GM18511 (cell line): ENCODE measurements around the gene SLC44A1.

Source experiments
- ATAC-seq: cut with Tn5 transposase; IDR thresholded peaks from one replicate; pipeline ENCODE4 v1.9.1; 2021; ENCODE audit warnings: mild to moderate bottlenecking, moderate library complexity; ENCODE audit not compliant: unreplicated experiment

Gene SLC44A1

GRCh38 chr9:105244003-105244733, at the start of gene SLC44A1:
Gene SLC44A1 (plus strand): TSS chr9:105244651. CDS start chr9:105244869, 218 bp downstream.
- peak; percentile 86 for ATAC-seq

DNA sequence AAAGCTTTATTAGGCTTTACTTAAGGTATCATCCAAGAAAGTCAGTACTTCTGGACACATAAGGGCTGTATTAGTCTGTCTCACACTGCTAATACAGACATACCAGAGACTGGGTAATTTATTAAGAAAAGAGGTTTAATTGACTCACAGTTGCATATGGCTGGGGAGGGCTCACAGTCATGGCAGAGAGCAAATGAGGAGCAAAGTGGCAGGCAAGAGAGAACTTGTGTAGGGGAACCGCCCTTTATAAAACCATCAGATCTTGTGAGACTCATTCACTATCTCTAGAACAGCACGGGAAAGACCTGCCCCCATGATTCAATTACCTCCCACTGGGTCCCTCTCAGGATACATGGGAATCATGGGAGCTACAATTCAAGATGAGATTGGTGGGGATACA, 49.2 kb upstream of the SLC44A1 start:
- ATAC-seq = no peak

DNA sequence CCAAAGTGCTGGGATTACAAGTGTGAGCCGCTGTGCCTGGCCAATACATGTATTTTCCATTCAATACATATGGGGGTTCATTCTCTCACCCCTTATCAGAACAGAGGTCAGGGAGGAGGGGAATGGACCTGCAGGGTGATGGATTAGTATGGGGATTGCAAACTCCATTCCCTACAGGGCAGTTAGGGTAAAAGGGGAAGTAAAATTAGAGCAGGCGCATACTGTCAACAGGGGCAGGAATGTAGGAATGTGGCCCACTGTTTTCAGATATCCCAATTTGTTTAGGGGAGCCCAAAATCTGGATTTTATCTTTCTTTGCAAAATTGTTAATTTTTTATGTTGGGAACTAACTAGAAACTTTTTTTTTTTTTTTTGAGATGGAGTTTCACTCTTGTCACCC, 46.4 kb upstream of the SLC44A1 start:
- ATAC-seq = no peak

DNA sequence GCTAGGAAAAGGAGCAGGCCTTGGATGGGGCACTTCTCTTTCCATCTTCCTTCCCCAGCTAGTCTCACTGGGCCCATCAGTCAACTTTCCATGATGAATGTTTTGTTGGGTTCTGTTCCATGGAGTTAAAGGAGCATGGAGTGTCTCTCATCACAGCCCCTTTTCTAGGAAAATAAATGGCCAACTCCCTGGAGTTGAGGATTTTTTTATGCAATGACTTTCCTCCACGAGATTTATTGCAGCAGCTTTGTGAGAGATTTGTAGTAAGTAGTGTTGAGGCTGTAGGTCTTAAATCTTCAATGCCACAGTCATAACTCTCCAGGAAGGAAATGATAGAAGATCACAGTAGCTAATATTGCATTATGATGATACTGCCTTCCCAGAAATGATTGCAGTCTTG, 45.6 kb upstream of the SLC44A1 start:
- no peak for ATAC-seq

DNA sequence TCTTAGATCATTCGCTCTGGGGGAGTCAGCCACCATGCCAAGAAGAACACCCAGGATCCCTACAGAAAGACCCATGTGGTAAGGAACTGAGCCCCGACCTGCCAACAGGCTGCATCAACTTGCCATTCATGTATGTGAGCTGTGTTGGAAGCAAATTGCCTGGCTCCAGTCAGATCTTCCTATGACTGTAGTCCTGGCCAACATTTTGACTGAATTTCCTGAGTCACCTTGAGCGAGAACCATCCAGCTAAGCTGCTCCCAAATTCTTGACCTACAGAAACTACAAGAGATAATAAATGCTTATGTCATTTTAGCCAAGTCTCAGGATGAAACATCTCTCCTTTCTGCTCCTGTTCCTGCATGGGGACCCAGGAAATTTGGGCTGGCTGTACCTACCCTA, 40.0 kb upstream of the SLC44A1 start:
- ATAC-seq = no peak

- no peak for ATAC-seq
These were observed 38.5 kb upstream of the SLC44A1 start for GRCh38 chr9:105205787-105206495.

- ATAC-seq = no peak
These were observed 38.0 kb upstream of the SLC44A1 start for GRCh38 chr9:105206496-105206820.

- no peak for ATAC-seq
These were observed 37.4 kb upstream of the SLC44A1 start for GRCh38 chr9:105206821-105207699.

- ATAC-seq = no peak
These were observed 27.8 kb upstream of the SLC44A1 start for GRCh38 chr9:105216440-105217178.

- no peak for ATAC-seq
These were observed 25.8 kb upstream of the SLC44A1 start for GRCh38 chr9:105218673-105219072.

- ATAC-seq = no peak
These were observed 25.1 kb upstream of the SLC44A1 start for GRCh38 chr9:105219291-105219805.

- no peak for ATAC-seq
These were observed 24.0 kb upstream of the SLC44A1 start for GRCh38 chr9:105220451-105220850.

DNA sequence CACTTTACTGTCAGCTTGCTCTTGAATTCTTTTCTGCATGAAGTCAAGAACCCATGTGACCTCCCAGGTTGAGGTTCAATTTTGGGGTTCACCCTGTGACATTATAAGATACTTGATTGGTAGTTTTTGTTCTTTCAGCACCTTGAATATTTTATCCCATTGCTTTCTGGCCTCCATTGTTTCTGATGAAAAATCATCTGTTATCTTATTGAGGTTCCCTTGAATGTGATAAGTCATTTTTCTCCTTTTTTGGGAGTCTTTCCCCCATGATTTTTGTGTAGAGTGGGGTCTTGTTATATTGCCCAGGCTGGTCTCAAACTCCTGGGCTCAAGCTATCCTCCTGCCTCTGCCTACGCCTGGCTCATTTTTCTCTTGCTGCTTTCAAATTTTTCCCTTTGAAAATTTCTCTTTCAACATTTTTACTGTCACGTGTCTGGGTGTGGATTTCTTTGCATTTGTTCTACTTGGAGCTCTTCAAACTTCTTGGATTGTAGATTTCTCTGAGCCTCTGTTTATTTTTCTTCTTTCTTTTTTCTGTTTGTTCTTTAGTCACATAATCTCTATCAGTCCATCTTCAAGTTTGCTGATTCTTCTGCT, 20.8 kb upstream of the SLC44A1 start:
- no peak for ATAC-seq

- ATAC-seq = no peak
These were observed 18.4 kb upstream of the SLC44A1 start for GRCh38 chr9:105226055-105226454.

GRCh38 chr9:105232207-105232606, 12.2 kb upstream of the SLC44A1 start:
- no peak for ATAC-seq

GRCh38 chr9:105233873-105234272, 10.6 kb upstream of the SLC44A1 start:
- ATAC-seq = no peak

GRCh38 chr9:105236261-105236660, 8.2 kb upstream of the SLC44A1 start:
- no peak for ATAC-seq

GRCh38 chr9:105237246-105237645, 7.2 kb upstream of the SLC44A1 start:
- ATAC-seq = no peak

DNA sequence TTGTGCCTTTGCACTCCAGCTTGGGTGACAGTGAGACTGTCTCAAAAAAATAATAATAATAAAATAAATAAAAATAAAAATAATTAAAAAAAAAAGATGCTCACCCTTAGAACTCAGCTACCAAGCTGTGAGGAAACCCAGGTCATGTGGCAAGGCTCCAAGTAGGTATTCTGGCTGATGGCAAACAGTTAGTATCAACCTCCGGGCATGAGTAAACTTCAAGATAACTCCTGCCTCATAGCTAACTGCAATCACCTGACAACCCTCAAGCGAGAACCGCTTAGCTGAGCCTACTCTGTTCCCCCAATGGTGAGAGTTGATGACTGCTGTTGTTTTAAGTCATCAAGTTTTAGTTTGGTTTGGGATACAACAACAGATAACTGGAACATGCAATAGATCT, 6.1 kb upstream of the SLC44A1 start:
- ATAC-seq = no peak

- ATAC-seq = no peak
These were observed 3.0 kb upstream of the SLC44A1 start for GRCh38 chr9:105241356-105242043.
